ENCODE data around the gene ATP2A3. TPM values are rescaled to one million over a fixed set of nuclear protein-coding genes. Genes with fewer than 3 reads are reported as not detected.

ATP2A3 gene
- total and polyA plus RNA-seq, 11 donors = 3.3 to 21.8 (median 7.0) TPM

- Histone ChIP-seq H3K36me3 (no peaks in the 10 kb centered on the region), H3K4me3 (no peak overlapping the region), H3K9me3 (no peaks in the 10 kb centered on the region), H3K27me3 (no peaks in the 10 kb centered on the region), H3K27ac (no peak overlapping the region), H3K4me1 (no peaks in the 10 kb centered on the region)
- DNase-seq (no peak), ATAC-seq (no peak)
- TF ChIP-seq POLR2A (IDR thresholded peaks at IDR 0.05) (no peak), CTCF (IDR thresholded peaks at IDR 0.05) (no peak)
- 85 to 96% (median 94%) methylated on average over 9 to 11 of the region's 11 CpGs for WGBS, 4 donors
- intact Hi-C loops (cut with DNase I) = loop anchor here in 1 of 10 donors (5.0 kb wide), 1 partner anchor 43 kb away; no protein-coding TSS in a partner anchor
Measured at GRCh38 chr17:3905017-3905520, 59.2 kb downstream of the ATP2A3 start.

GRCh38 chr17:3904501-3904900 is 59.7 kb downstream of the ATP2A3 start:
- Histone ChIP-seq H3K9me3 (no peaks in the 10 kb centered on the region), H3K4me1 (no peaks in the 10 kb centered on the region), H3K4me3 (no peak overlapping the region), H3K36me3 (no peaks in the 10 kb centered on the region), H3K27ac (no peak overlapping the region), H3K27me3 (no peaks in the 10 kb centered on the region)
- intact Hi-C loops (cut with DNase I) = loop anchor here in 1 of 10 donors (5.0 kb wide), 1 partner anchor 37 kb away; no protein-coding TSS in a partner anchor
- no peak for DNase-seq
- peak in 1 of 4 donors; percentile 31 for ATAC-seq
- 48 to 82% (median 78%) methylated on average over 12 to 15 of the region's 15 CpGs for WGBS, 4 donors
- TF ChIP-seq CTCF (IDR thresholded peaks at IDR 0.05) (no peak), POLR2A (IDR thresholded peaks at IDR 0.05) (no peak)

- Histone ChIP-seq H3K27ac (no peak overlapping the region), H3K9me3 (no peaks in the 10 kb centered on the region), H3K27me3 (no peaks in the 10 kb centered on the region), H3K4me1 (no peaks in the 10 kb centered on the region), H3K36me3 (no peaks in the 10 kb centered on the region), H3K4me3 (no peak overlapping the region)
- ATAC-seq (no peak), DNase-seq (no peak)
- no peak for TF ChIP-seq CTCF (IDR thresholded peaks at IDR 0.05)
- TF ChIP-seq POLR2A (IDR thresholded peaks at IDR 0.05) = no peak
- 76 to 86% (median 83%) methylated on average over 13 to 21 of the region's 21 CpGs for WGBS, 4 donors
- intact Hi-C loops (cut with DNase I) = loop anchor here in 1 of 10 donors (5.0 kb wide), 1 partner anchor 37 kb away; no protein-coding TSS in a partner anchor
Measured at GRCh38 chr17:3903881-3904290, 60.4 kb downstream of the ATP2A3 start.

GRCh38 chr17:3903051-3903825 is 61.0 kb downstream of the ATP2A3 start:
- WGBS, 4 donors = 87 to 95% (median 90%) methylated on average over 17 to 25 of the region's 25 CpGs
- H3K4me3 ChIP-seq = no peak overlapping the region
- no peak for ATAC-seq
- intact Hi-C loops (cut with DNase I) = loop anchor here in 1 of 10 donors (5.0 kb wide), 1 partner anchor 36 kb away; no protein-coding TSS in a partner anchor
- H3K27me3 ChIP-seq = no peaks in the 10 kb centered on the region
- no peak overlapping the region for H3K27ac ChIP-seq
- no peaks in the 10 kb centered on the region for H3K4me1 ChIP-seq
- no peaks in the 10 kb centered on the region for H3K9me3 ChIP-seq
- DNase-seq = no peak
- TF ChIP-seq POLR2A (IDR thresholded peaks at IDR 0.05) (no peak), CTCF (IDR thresholded peaks at IDR 0.05) (no peak)
- H3K36me3 ChIP-seq = no peaks in the 10 kb centered on the region

Data from heart left ventricle (tissue), 16 donors.